Stimulated activated naive B cell treated with anti-CD40 and anti-IgM and Interleukin-4, amounts not matched to agents 10 μg/mL and 1 μg/mL and 100 μg/mL, for 72 hours (primary cell): Measurements from ENCODE around the gene TAS2R40.

Source experiments
- ATAC-seq, 2 donors: fragments of 150-1000 bp; cut with Tn5 transposase; replicated peaks; 2 replicates each; pipeline ENCODE4 v1.10.0; 2021; ENCODE audit warnings: moderate library complexity in 1 of 2
- DNase-seq: peaks from one replicate; pipeline ENCODE4 v3.0.0; 2021
- H3K27ac Mint-ChIP-seq: one replicate; pipeline ENCODE4 v1.8.0; 2022; ENCODE audit warnings: mild to moderate bottlenecking, mixed read lengths
- H3K27me3 Mint-ChIP-seq, 2 donors: one replicate each; pipeline ENCODE4 v1.8.0; 2022; ENCODE audit warnings: mixed read lengths in 2 of 2
- H3K36me3 Mint-ChIP-seq, 2 donors: one replicate each; pipeline ENCODE4 v1.8.0; 2022; ENCODE audit warnings: mixed read lengths in 2 of 2, mild to moderate bottlenecking in 1 of 2
- H3K4me1 Mint-ChIP-seq, 2 donors: one replicate each; pipeline ENCODE4 v1.8.0; 2022; ENCODE audit warnings: mixed read lengths in 2 of 2, mild to moderate bottlenecking in 1 of 2
- H3K4me3 Mint-ChIP-seq, 2 donors: one replicate each; pipeline ENCODE4 v1.8.0; 2022; ENCODE audit warnings: mild to moderate bottlenecking in 2 of 2, mixed read lengths in 2 of 2, moderate library complexity in 1 of 2
- H3K9me3 Mint-ChIP-seq, 2 donors: one replicate each; pipeline ENCODE4 v1.8.0; 2022; ENCODE audit warnings: mixed read lengths in 2 of 2, mild to moderate bottlenecking in 1 of 2

Gene TAS2R40

DNA sequence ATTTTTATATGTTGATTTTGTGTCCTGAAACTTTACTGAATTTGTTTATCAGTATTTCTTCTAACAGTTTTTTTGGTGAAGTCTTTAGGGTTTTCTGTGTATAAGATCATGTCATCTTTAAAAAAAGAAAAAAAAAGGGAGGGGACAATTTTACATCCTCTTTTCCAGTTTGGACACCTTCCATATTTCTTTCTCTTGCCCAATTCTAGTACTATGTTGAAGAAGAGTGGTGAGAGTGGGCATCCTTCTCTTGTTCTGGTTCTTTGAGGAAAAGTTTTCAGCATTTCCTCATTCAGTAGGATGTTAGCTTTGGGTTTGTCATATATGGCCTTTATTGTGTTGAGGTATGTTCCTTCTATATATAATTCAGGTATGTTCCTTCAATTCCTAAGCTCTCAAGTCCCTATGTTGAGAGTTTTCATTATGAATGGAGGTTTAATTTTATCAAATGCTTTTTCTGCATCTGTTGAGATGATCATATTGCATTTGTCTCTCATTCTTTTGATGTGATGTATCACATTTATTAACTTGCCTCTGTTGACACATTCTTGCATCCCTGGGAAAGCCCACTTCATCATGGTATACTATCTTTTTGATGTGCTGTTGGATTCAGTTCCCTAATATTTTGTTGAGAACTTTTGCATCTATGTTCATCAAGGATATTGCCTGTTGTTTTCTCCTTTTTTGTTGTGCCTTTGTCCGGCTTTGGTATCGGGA is 12.1 kb downstream of the TAS2R40 start:
- ATAC-seq (no peak), DNase-seq (no peak)
- Mint-ChIP-seq H3K4me3 (no peak overlapping the region), H3K9me3 (peaks cover 17 to 21% of the 10 kb centered on the region in 2 donors), H3K27ac (no peak overlapping the region), H3K27me3 (peaks cover 13 to 22% of the 10 kb centered on the region in 2 donors), H3K4me1 (no peaks in the 10 kb centered on the region), H3K36me3 (peaks cover 6 to 14% of the 10 kb centered on the region in 2 donors)

DNA sequence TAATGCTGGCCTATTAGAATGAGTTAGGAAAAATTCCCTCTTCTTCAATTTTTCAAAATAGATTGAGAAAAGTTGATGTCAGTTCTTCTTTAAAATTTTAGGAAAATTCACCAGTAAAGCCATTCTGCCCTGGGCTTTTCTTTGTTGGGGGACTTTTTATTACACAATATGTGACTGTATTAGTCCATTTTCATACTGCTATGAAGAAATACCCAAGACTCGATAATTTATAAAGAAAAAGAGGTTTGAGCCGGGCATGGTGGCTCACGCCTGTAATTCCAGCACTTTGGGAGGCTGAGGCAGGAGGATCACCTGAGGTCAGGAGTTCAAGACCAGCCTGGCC is 12.7 kb downstream of the TAS2R40 start:
- no peaks in the 10 kb centered on the region for H3K4me1 Mint-ChIP-seq
- H3K27ac Mint-ChIP-seq = no peak overlapping the region
- H3K9me3 Mint-ChIP-seq = peaks cover 17 to 21% of the 10 kb centered on the region in 2 donors
- no peak overlapping the region for H3K4me3 Mint-ChIP-seq
- H3K36me3 Mint-ChIP-seq = peaks cover 6 to 14% of the 10 kb centered on the region in 2 donors
- H3K27me3 Mint-ChIP-seq = peaks cover 13 to 22% of the 10 kb centered on the region in 2 donors
- no peak for DNase-seq
- ATAC-seq = no peak

DNA sequence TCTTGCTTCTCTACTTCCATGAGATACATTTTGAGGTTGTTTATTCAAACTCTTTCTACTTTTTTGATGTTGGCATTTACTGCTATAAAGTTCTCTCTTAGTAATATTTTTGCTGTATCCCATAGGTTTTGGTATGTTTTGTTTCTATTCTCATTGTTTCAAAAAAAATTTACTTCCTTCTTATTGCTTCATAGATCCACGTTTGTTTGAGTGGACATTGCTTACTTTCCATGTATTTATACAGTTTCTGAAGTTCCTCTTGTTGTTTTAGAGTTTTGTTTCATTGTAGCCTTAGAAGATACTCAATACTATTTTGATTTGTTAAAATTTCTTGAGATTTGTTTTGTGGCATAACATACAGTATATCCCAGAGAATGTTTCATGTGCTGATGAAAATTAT is 13.7 kb downstream of the TAS2R40 start:
- H3K27ac Mint-ChIP-seq = no peak overlapping the region
- no peak for DNase-seq
- peaks cover 13 to 22% of the 10 kb centered on the region in 2 donors for H3K27me3 Mint-ChIP-seq

DNA sequence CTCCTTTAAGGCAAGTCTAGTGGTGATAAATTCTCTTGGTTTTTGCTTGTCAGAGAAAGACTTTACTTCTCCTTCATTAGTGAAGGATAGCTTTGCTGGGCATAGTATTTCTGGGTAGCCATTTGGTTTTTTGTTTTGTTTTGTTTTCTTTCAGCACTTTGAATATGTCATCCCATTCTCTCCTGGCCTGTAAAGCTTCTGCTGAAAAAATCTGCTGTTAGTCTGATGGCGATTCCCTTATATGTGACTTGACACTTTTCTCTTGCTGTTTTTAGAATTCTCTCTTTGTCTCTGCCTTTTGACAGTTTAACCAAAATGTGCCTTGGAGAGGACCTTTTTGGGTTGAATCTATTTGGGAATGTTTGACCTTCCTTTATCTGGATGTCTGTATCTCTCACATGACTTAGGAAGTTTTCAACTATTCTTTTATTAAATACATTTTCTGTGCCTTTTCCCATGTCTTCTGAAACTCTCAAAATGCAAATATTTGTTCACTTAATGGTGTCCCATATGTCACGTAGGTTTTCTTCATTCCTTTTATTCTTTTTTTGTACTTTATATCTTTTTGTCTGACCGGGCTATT is 14.7 kb downstream of the TAS2R40 start:
- DNase-seq = no peak
- no peak for ATAC-seq
- peaks cover 14 to 22% of the 10 kb centered on the region in 2 donors for H3K27me3 Mint-ChIP-seq
- H3K9me3 Mint-ChIP-seq = peaks cover 17 to 21% of the 10 kb centered on the region in 2 donors
- no peaks in the 10 kb centered on the region for H3K4me1 Mint-ChIP-seq
- no peak overlapping the region for H3K4me3 Mint-ChIP-seq
- peaks cover 6 to 14% of the 10 kb centered on the region in 2 donors for H3K36me3 Mint-ChIP-seq
- H3K27ac Mint-ChIP-seq = no peak overlapping the region

More for the DNA sequence above, 13.7 kb downstream of the TAS2R40 start:
- H3K4me1 Mint-ChIP-seq = no peaks in the 10 kb centered on the region
- no peak overlapping the region for H3K4me3 Mint-ChIP-seq
- ATAC-seq = no peak
- H3K36me3 Mint-ChIP-seq = peaks cover 6 to 14% of the 10 kb centered on the region in 2 donors
- H3K9me3 Mint-ChIP-seq = peaks cover 17 to 21% of the 10 kb centered on the region in 2 donors

DNA sequence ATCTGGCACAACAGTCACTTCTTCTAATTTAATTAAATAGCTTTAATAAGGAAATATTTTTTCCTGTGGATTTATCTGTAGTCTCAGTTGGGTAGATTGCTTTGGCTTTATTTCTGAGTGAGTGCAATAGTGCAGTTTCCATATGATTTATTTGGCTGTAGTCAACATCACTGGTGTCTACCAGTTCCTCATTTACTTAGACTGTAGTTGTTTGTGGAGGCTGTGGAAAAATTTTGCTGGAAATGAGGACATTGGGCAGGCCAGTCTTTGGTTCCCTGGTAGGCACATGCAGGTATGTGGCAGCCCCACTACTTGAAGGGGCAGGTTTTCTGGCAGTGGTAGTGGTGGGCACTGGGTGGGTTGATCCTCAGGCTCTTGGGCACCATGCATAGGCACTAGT is 15.5 kb downstream of the TAS2R40 start:
- no peak for DNase-seq

DNA sequence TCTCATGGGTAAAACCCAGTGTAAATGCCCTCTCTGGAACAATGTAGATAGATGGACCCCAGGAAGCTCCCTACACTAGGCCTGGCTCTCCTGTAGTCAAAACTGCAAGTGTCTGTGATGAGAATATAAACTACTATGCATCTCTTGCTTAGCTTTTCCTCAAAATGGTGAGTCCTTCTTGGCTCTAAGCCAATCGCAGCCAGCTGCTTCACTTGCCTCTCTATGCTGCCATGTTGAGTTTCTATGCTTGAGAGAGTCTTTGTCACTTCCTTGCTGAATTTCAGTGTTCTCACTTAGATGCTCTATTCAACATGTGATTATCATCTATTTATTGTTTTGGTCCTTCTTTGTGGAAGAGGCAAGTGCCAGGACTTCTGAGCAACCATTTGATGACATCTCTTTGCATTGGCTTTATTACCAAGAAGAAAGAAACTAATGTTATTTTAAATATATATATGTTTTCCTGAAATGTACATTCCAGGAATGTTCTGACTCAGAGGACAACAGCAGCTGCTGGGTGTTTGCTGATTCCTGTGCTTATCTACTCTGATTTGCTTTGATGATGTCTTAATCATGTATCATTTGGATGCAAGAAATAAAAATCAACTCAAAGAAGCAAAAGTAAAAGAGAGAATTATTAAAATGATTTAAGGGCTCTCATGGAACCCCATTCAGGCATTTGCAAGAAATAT is 16.6 kb downstream of the TAS2R40 start:
- Mint-ChIP-seq H3K27me3 (peaks cover 19 to 27% of the 10 kb centered on the region in 2 donors), H3K36me3 (peaks cover 6 to 14% of the 10 kb centered on the region in 2 donors), H3K4me1 (no peaks in the 10 kb centered on the region), H3K4me3 (no peak overlapping the region), H3K27ac (no peak overlapping the region), H3K9me3 (peaks cover 17 to 21% of the 10 kb centered on the region in 2 donors)
- no peak for ATAC-seq
- no peak for DNase-seq

More for the DNA sequence above, 15.5 kb downstream of the TAS2R40 start:
- Mint-ChIP-seq H3K9me3 (peaks cover 17 to 21% of the 10 kb centered on the region in 2 donors), H3K27ac (no peak overlapping the region), H3K36me3 (peaks cover 6 to 14% of the 10 kb centered on the region in 2 donors), H3K4me3 (no peak overlapping the region), H3K4me1 (no peaks in the 10 kb centered on the region), H3K27me3 (peaks cover 19 to 27% of the 10 kb centered on the region in 2 donors)
- ATAC-seq = no peak

DNA sequence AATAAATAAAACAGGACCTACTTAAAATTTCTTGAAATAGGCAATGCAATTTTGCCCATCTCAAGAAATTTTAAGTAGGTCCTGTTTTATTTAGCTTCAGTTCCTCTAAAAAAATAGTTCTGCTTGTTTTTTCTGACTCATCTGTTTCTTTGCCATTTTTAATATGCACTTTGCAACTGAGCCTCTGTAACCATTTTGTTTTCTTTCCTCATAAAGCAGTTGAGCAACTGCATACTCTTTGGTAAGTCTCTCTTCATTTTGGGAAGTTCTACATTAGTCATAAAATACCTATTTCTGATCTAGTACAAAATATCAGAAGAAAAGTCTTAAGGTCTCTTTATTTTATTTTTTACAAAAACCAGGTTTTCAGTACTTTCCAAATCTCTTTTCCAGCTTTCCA is 18.0 kb downstream of the TAS2R40 start:
- ATAC-seq (no peak), DNase-seq (no peak)
- Mint-ChIP-seq H3K4me1 (no peaks in the 10 kb centered on the region), H3K9me3 (peaks cover 17 to 21% of the 10 kb centered on the region in 2 donors), H3K27ac (no peak overlapping the region), H3K36me3 (peaks cover 6 to 14% of the 10 kb centered on the region in 2 donors), H3K4me3 (no peak overlapping the region), H3K27me3 (peaks cover 19 to 27% of the 10 kb centered on the region in 2 donors)

DNA sequence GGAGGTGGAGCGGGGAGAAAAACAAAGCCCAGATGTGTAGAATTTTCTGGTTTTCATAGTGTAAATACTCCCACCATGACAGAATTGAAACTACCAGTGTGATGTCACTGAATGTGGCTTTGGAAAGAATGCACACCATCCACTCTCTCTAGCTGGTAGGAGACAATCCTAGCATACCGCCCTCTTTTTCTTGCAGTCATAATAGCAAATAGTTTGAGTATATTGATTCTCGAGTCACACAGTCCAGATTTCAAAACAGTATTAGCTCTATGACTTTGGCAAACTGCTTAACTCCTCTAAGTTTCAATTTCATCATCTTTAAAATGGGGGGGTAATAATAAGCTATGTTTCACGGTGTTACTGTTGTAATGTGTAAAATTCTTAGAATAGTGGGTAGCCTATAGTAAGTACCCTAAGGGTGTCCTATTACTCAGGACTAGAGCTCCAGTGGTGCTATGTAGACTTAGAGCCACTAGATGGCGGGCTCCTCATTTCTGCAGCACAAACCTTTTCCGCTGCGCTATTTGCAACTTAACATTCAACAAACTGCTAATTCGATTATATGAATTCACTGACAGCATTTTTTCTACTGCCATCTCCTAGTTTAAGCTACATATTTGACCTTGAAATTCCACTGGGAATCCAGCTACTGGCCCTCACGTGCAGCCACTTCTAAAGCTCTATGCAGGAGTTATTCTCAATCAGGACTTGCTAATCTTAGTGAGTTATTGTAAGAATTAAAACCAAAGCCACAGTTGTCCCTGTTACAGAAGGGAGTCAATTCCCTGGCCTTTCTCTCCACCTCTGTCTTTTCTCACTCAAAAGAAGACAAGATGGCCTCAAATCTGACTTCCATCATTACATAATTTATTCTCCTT is 18.7 kb downstream of the TAS2R40 start:
- H3K4me1 Mint-ChIP-seq = peaks cover 0 to 3% of the 10 kb centered on the region in 2 donors
- H3K27me3 Mint-ChIP-seq = peaks cover 14 to 25% of the 10 kb centered on the region in 2 donors
- no peak overlapping the region for H3K27ac Mint-ChIP-seq
- peaks cover 13 to 19% of the 10 kb centered on the region in 2 donors for H3K9me3 Mint-ChIP-seq
- no peak overlapping the region for H3K4me3 Mint-ChIP-seq
- peaks cover 2 to 14% of the 10 kb centered on the region in 2 donors for H3K36me3 Mint-ChIP-seq
- DNase-seq (peak; percentile 39), ATAC-seq (peak; percentile 81 to 89)

DNA sequence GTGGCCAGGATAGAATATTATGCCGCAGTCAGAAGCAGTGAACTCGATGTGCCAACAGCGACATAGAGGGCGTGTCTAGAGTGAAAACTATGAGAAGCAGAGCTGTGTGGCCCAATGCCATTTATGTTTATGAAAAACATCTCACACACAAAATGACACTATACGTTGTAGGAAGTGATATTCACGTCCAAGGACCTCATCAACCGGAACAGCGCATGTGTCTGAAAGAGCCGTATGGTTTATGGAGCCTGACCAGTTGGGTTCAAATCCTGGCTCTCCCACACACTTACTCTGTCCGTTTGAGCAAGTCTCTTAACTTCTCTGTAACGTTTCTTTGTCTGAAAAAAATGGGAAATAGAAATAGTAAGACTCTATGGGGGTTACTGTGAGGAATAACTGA is 20.5 kb downstream of the TAS2R40 start:
- Mint-ChIP-seq H3K36me3 (peaks cover 0 to under 1% of the 10 kb centered on the region in 2 donors), H3K9me3 (peaks cover 2% of the 10 kb centered on the region in 2 donors), H3K27me3 (peaks cover 6 to 7% of the 10 kb centered on the region in 2 donors), H3K4me3 (no peak overlapping the region), H3K27ac (no peak overlapping the region), H3K4me1 (peaks cover 4 to 12% of the 10 kb centered on the region in 2 donors)
- ATAC-seq (no peak), DNase-seq (no peak)

DNA sequence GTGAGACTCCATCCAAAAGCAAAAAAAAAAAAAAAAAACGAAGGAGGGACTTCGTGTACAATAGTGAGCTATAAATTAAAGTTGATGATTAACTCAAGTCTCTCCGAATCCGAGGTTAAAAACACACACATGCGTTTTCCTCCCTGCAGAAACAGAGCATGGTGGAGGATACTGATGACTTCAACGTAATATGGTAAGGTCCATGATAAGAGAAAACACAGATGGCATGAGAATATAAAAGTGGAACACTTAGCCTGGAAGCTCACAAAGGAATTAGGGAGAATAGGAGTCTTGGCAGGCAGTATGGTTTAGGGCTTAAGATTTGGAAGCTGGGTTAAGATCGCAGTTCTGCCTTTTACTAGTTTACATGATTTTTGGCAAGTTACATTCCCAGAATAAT is 21.3 kb downstream of the TAS2R40 start:
- Mint-ChIP-seq H3K27ac (no peak overlapping the region), H3K36me3 (no peaks in the 10 kb centered on the region), H3K9me3 (no peaks in the 10 kb centered on the region), H3K4me3 (no peak overlapping the region), H3K4me1 (peaks cover 5 to 14% of the 10 kb centered on the region in 2 donors), H3K27me3 (peaks cover 5 to 6% of the 10 kb centered on the region in 2 donors)
- ATAC-seq (no peak), DNase-seq (no peak)

DNA sequence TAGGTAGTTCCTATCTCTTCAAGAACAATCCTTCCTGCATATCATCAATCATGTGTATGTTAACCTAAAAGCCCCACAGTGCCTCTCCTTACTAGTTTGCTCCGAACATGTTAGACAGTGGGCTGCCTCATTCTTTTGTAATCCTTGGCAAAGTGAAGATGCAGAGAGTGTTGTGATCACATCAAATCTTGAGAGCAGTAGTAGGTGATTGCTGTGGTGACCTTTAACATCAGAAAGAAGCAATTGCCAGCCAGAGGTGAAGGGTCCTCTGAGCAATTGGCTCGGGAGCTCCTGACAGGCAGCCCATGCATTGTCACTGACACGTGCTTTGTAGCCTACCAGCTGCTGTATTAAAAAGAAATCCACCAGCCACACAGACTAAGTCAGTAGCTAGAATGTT is 21.8 kb downstream of the TAS2R40 start:
- Mint-ChIP-seq H3K27me3 (peaks cover 5 to 6% of the 10 kb centered on the region in 2 donors), H3K9me3 (no peaks in the 10 kb centered on the region), H3K27ac (no peak overlapping the region), H3K4me3 (no peak overlapping the region), H3K36me3 (no peaks in the 10 kb centered on the region), H3K4me1 (peaks cover 7 to 14% of the 10 kb centered on the region in 2 donors)
- DNase-seq = no peak
- no peak for ATAC-seq

DNA sequence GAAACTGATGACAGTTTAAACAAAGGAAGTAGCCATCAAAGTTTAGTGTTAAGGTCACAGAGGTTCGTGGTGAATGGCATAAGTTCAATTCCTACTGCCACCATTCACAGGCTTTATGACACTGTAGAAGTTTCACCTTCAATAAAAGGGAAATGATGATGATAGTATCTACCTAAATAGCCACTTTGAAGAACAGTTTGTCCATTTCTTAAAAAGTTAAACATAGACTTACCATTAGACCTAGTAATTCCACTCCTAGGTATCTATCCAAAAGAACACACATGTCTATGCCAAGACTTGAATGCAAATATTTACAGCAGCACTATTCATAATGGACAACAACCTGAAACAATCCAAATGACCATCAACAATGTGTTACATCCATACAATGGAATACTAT is 22.5 kb downstream of the TAS2R40 start:
- DNase-seq (no peak), ATAC-seq (peak in 1 of 2 donors; percentile 41)
- H3K27ac Mint-ChIP-seq = no peak overlapping the region
- peaks cover 4 to 5% of the 10 kb centered on the region in 2 donors for H3K36me3 Mint-ChIP-seq
- H3K4me3 Mint-ChIP-seq = no peak overlapping the region
- peaks cover 3 to 4% of the 10 kb centered on the region in 2 donors for H3K9me3 Mint-ChIP-seq
- peaks cover 7 to 21% of the 10 kb centered on the region in 2 donors for H3K4me1 Mint-ChIP-seq
- peaks cover 5 to 6% of the 10 kb centered on the region in 2 donors for H3K27me3 Mint-ChIP-seq

DNA sequence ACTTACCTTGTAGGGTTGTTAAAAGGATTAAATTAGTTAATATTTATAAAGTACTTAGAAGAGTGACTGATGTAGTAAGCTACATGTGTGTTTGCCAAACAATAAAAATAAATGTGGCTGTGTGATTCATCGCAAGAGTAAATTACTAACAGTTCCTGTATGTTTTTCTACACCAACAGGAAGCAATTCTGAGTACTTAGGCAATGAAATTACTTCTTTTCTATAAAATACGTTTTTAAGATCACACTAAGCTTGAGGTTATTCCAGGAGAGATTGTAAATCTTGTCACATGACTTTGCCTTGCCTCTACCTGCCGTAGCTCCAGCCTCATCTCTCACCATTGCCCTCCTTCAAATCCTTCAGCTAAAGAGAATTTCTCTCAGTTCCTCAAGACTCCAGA is 23.3 kb downstream of the TAS2R40 start:
- ATAC-seq = no peak

DNA sequence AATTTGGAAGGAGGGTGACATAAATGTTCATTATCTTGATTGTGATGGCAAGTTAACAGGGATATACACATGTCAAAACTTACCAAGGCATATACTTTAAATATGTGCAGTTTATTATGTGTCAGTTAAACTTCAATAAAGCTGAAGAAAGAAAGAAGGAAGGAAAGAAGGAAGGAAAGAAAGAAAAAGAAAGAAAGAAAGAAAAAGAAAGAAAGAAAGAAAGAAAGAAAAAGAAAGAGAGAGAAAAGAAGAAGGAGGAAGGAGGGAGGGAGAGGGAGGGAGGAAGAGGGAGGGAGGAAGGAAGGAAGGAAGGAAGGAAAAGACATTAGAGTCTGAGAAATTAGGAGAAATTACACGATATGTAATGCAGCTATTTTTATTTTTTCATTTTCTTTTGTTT is 25.5 kb downstream of the TAS2R40 start:
- H3K36me3 Mint-ChIP-seq = peaks cover 4 to 9% of the 10 kb centered on the region in 2 donors
- H3K27ac Mint-ChIP-seq = no peak overlapping the region
- DNase-seq = no peak
- no peaks in the 10 kb centered on the region for H3K27me3 Mint-ChIP-seq
- H3K9me3 Mint-ChIP-seq = peaks cover 7 to 8% of the 10 kb centered on the region in 2 donors
- no peak for ATAC-seq
- H3K4me3 Mint-ChIP-seq = no peak overlapping the region
- H3K4me1 Mint-ChIP-seq = peaks cover 13 to 45% of the 10 kb centered on the region in 2 donors

More for the DNA sequence above, 23.3 kb downstream of the TAS2R40 start:
- H3K9me3 Mint-ChIP-seq = peaks cover 3 to 8% of the 10 kb centered on the region in 2 donors
- peaks cover 5 to 6% of the 10 kb centered on the region in 2 donors for H3K27me3 Mint-ChIP-seq
- no peak for DNase-seq
- peaks cover 4 to 8% of the 10 kb centered on the region in 2 donors for H3K36me3 Mint-ChIP-seq
- H3K4me3 Mint-ChIP-seq = no peak overlapping the region
- no peak overlapping the region for H3K27ac Mint-ChIP-seq
- H3K4me1 Mint-ChIP-seq = peaks cover 7 to 25% of the 10 kb centered on the region in 2 donors
